Activated T-cell treated with anti-CD3 and anti-CD28 coated beads for 4 hours (primary cell): ENCODE results near the gene KRT23.
"Not testable (repeated sequence)": the region's sequence is repeated elsewhere in the genome, so short reads cannot be mapped to it uniquely, and the experiment has no call there.

ENCODE experiments used
- DNase-seq: peaks from one replicate; pipeline ENCODE4 v3.0.0-alpha.2; 2020

KRT23 gene

GRCh38 chr17:40947929-40948328 is 10.5 kb upstream of the KRT23 start:
- DNase-seq: no peak

GRCh38 chr17:40945414-40945813 is 8.0 kb upstream of the KRT23 start:
- no peak for DNase-seq

GRCh38 chr17:40944531-40944930 is 7.1 kb upstream of the KRT23 start:
- no peak for DNase-seq

- no peak for DNase-seq
Measured at GRCh38 chr17:40942553-40942952, 5.1 kb upstream of the KRT23 start.

GRCh38 chr17:40940266-40940665 is 2.8 kb upstream of the KRT23 start:
- DNase-seq: no peak

- DNase-seq: no peak
Measured at GRCh38 chr17:40938981-40939380, 1.5 kb upstream of the KRT23 start.

GRCh38 chr17:40936976-40937375 is 470 bp downstream of the KRT23 start:
- no peak for DNase-seq

- no peak for DNase-seq
Measured at GRCh38 chr17:40936437-40936971, 942 bp downstream of the KRT23 start.

- no peak for DNase-seq
Measured at GRCh38 chr17:40935624-40936023, 1.8 kb downstream of the KRT23 start.

GRCh38 chr17:40932608-40933007 is 4.8 kb downstream of the KRT23 start:
- DNase-seq: no peak

- DNase-seq: no peak
Measured at GRCh38 chr17:40931311-40931710, 6.1 kb downstream of the KRT23 start.

- DNase-seq: no peak
Measured at GRCh38 chr17:40926341-40926740, 11.1 kb downstream of the KRT23 start.

- DNase-seq: no peak
Measured at GRCh38 chr17:40922239-40922638, 15.2 kb downstream of the KRT23 start.

- DNase-seq: no peak
Measured at GRCh38 chr17:40921026-40921425, 16.4 kb downstream of the KRT23 start.

GRCh38 chr17:40917116-40917515 is 20.3 kb downstream of the KRT23 start:
- not testable (repeated sequence) for DNase-seq

GRCh38 chr17:40916366-40916765 is 21.1 kb downstream of the KRT23 start:
- no peak for DNase-seq

GRCh38 chr17:40915721-40916256 is 21.7 kb downstream of the KRT23 start:
- DNase-seq: no peak

- DNase-seq: no peak
Measured at GRCh38 chr17:40915199-40915661, 22.2 kb downstream of the KRT23 start.

- DNase-seq: no peak
Measured at GRCh38 chr17:40914075-40914855, 23.2 kb downstream of the KRT23 start.

- DNase-seq: no peak
Measured at GRCh38 chr17:40912486-40913210, 24.8 kb downstream of the KRT23 start.

GRCh38 chr17:40910441-40910841 is 27.0 kb downstream of the KRT23 start:
- DNase-seq: no peak

GRCh38 chr17:40909755-40910154 is 27.7 kb downstream of the KRT23 start:
- no peak for DNase-seq

- peak; percentile 50 for DNase-seq
Measured at GRCh38 chr17:40909351-40909750, 28.1 kb downstream of the KRT23 start.

GRCh38 chr17:40906613-40907012 is 30.8 kb downstream of the KRT23 start:
- no peak for DNase-seq
